Keratinocyte (primary cell): ENCODE results near the gene FASTKD3. TPM values are rescaled to one million over a fixed set of nuclear protein-coding genes. Genes with fewer than 3 reads are reported as not detected.

Experiments used
- DNase-seq: peaks from one replicate; pipeline ENCODE4 v3.0.0-alpha.2; 2011; ENCODE audit warnings: low read depth, missing footprints, low spot score
- FAIRE-seq: peaks from 2 replicates; lab custom pipeline; 2011; peaks lifted over from hg19 to GRCh38; lab: Jason Lieb, UNC
- H2AFZ ChIP-seq: 2 replicates; pipeline ENCODE4 v1.6.0; 2012; ENCODE audit warnings: low read length, control low read depth, inconsistent platforms; ENCODE audit not compliant: control insufficient read depth
- H3K27ac ChIP-seq: 2 replicates; pipeline ENCODE4 v1.5.1; 2011; ENCODE audit warnings: low read length; ENCODE audit not compliant: control insufficient read depth, insufficient read depth
- H3K27me3 ChIP-seq: 3 replicates; pipeline ENCODE4 v1.6.0; 2011; ENCODE audit warnings: low read length; ENCODE audit not compliant: control insufficient read depth, insufficient read depth; ENCODE audit errors: extremely low read depth
- H3K36me3 ChIP-seq, 2 experiments: 2 replicates in 1 of 2; 3 replicates in 1 of 2; pipeline ENCODE4 v1.5.1; 2011; ENCODE audit warnings: low read length in 2 of 2, mild to moderate bottlenecking in 1 of 2; ENCODE audit not compliant: control insufficient read depth in 2 of 2, insufficient read depth in 2 of 2; ENCODE audit errors: extremely low read depth in 1 of 2
- H3K4me1 ChIP-seq: 3 replicates; pipeline ENCODE4 v1.5.1; 2011; ENCODE audit warnings: low read length; ENCODE audit not compliant: control insufficient read depth, insufficient read depth; ENCODE audit errors: extremely low read depth
- H3K4me2 ChIP-seq: 3 replicates; pipeline ENCODE4 v1.6.0; 2011; ENCODE audit warnings: low read depth, low read length; ENCODE audit not compliant: control insufficient read depth, insufficient read depth; ENCODE audit errors: extremely low read depth
- H3K4me3 ChIP-seq, 3 experiments: fragments of 200-600 bp in 1 of 3; sonication (generic) in 1 of 3; 2 replicates in 2 of 3; 3 replicates in 1 of 3; pipeline ENCODE4 v1.5.1; 2011 to 2016; ENCODE audit warnings: low read length in 3 of 3, mild to moderate bottlenecking in 3 of 3, control low read depth in 2 of 3, inconsistent platforms in 1 of 3, low read depth in 1 of 3, mixed read lengths in 1 of 3, mixed run types in 1 of 3, moderate library complexity in 1 of 3; ENCODE audit not compliant: control insufficient read depth in 2 of 3, insufficient read depth in 2 of 3; ENCODE audit errors: extremely low read depth in 1 of 3
- H3K79me2 ChIP-seq: 2 replicates; pipeline ENCODE4 v1.6.0; 2012; ENCODE audit warnings: low read length; ENCODE audit not compliant: control insufficient read depth, insufficient read depth
- H3K9ac ChIP-seq: 3 replicates; pipeline ENCODE4 v1.6.0; 2011; ENCODE audit warnings: low read length; ENCODE audit not compliant: control insufficient read depth, insufficient read depth; ENCODE audit errors: extremely low read depth
- H3K9me1 ChIP-seq: 3 replicates; pipeline ENCODE4 v1.6.0; 2011; ENCODE audit warnings: low read length; ENCODE audit not compliant: control insufficient read depth, insufficient read depth; ENCODE audit errors: extremely low read depth
- H3K9me3 ChIP-seq: 2 replicates; pipeline ENCODE4 v1.5.1; 2012; ENCODE audit warnings: low read depth, low read length; ENCODE audit not compliant: control insufficient read depth
- H4K20me1 ChIP-seq: 3 replicates; pipeline ENCODE4 v1.6.0; 2011; ENCODE audit warnings: low read length; ENCODE audit not compliant: control insufficient read depth, insufficient read depth; ENCODE audit errors: extremely low read depth
- CTCF ChIP-seq, 3 experiments: IDR thresholded peaks in 1 of 3; conservative IDR thresholded peaks in 1 of 3; optimal IDR thresholded peaks in 1 of 3; 2 replicates in 2 of 3; 3 replicates in 1 of 3; pipeline versions ENCODE3 to v1.5.1; 2011; ENCODE audit warnings: low read length in 3 of 3, mild to moderate bottlenecking in 3 of 3, moderate library complexity in 2 of 3, control low read depth in 1 of 3, inconsistent platforms in 1 of 3; ENCODE audit not compliant: insufficient read depth in 2 of 3; ENCODE audit errors: extremely low read depth in 1 of 3
- EZH2 ChIP-seq: IDR thresholded peaks from one replicate; pipeline ENCODE4 v1.6.1; 2012; ENCODE audit warnings: inconsistent platforms, mild to moderate bottlenecking, low read length, moderate library complexity
- dilution Hi-C: fragments of 300-500 bp; cut with MboI; formaldehyde crosslinking; loops from one replicate; pipeline ENCODE4 v1.7.0; 2020; ENCODE audit warnings: low sequenced_read_pairs; ENCODE audit not compliant: extremely low pct_ligation_motif_present
- polyA plus RNA-seq, 5 experiments: library from polyadenylated mRNA; depleted of rRNA in 3 of 5; stranded (reverse) in 3 of 5; stranded (forward) in 1 of 5; unstranded in 1 of 5; fragments of >200 nt; gene quantifications; 1 replicate in 1 of 5; 2 replicates in 3 of 5; 3 replicates in 1 of 5; pipeline versions ENCODE4 v1.2.1 to v1.2.3, GENCODE V29; 2011 to 2012; ENCODE audit warnings: missing spikeins in 2 of 5, low read depth in 1 of 5, low replicate concordance in 1 of 5

Gene FASTKD3
- polyA plus RNA-seq, 1 donor (not counting 4 experiments of a cell fraction or from before 2014, with no cell fraction given): 13.8 TPM

- H3K9me1 ChIP-seq: no peaks in the 10 kb centered on the region
- no peak overlapping the region for H3K27ac ChIP-seq
- FAIRE-seq (no peak), DNase-seq (no peak)
- H3K27me3 ChIP-seq: no peaks in the 10 kb centered on the region
- peaks cover 11 to 18% of the 10 kb centered on the region in 2 experiments for H3K36me3 ChIP-seq
- no peak overlapping the region for H2AFZ ChIP-seq
- no peak overlapping the region for H3K9ac ChIP-seq
- no peaks in the 10 kb centered on the region for H4K20me1 ChIP-seq
- H3K4me3 ChIP-seq: no peak overlapping the region
- H3K79me2 ChIP-seq: no peaks in the 10 kb centered on the region
- no peak overlapping the region for H3K4me2 ChIP-seq
- peaks cover 8% of the 10 kb centered on the region for H3K4me1 ChIP-seq
- no peaks in the 10 kb centered on the region for H3K9me3 ChIP-seq
- no peak for TF ChIP-seq CTCF (optimal IDR thresholded peaks at IDR 0.05 in 1 of 3, IDR thresholded peaks at IDR 0.05 in 1 of 3, conservative IDR thresholded peaks at IDR 0.05 in 1 of 3; ENCODE audit: extremely low read depth in 1 of 3, insufficient read depth in 2 of 3, low read length in 3 of 3)
- no peak for TF ChIP-seq EZH2
- dilution Hi-C loops: no loop called here
These were observed 34.1 kb upstream of the FASTKD3 start for GRCh38 chr5:7902666-7903625.

- Histone ChIP-seq H4K20me1 (no peaks in the 10 kb centered on the region), H2AFZ (no peak overlapping the region), H3K9ac (no peak overlapping the region), H3K27ac (no peak overlapping the region), H3K4me1 (peaks cover 8% of the 10 kb centered on the region), H3K27me3 (no peaks in the 10 kb centered on the region), H3K9me3 (no peaks in the 10 kb centered on the region), H3K4me3 (no peak overlapping the region), H3K79me2 (no peaks in the 10 kb centered on the region), H3K9me1 (no peaks in the 10 kb centered on the region), H3K36me3 (peaks cover 12 to 23% of the 10 kb centered on the region in 2 experiments), H3K4me2 (no peak overlapping the region)
- no peak for DNase-seq
- no peak for FAIRE-seq
- no peak for TF ChIP-seq EZH2
- no peak for TF ChIP-seq CTCF (optimal IDR thresholded peaks at IDR 0.05 in 1 of 3, IDR thresholded peaks at IDR 0.05 in 1 of 3, conservative IDR thresholded peaks at IDR 0.05 in 1 of 3; ENCODE audit: extremely low read depth in 1 of 3, insufficient read depth in 2 of 3, low read length in 3 of 3)
- dilution Hi-C loops: no loop called here
These were observed 33.4 kb upstream of the FASTKD3 start for GRCh38 chr5:7902201-7902600.
